Cardiac fibroblast (primary cell): Measurements from ENCODE around the gene C11orf42.
A peak's percentile ranks its signal among the peaks of the same experiment; 100 is the strongest.

Experiments used
- DNase-seq, 2 donors: peaks; one replicate each; pipeline versions ENCODE4 v3.0.0 to v3.0.0-alpha.2; 2010; ENCODE audit warnings: low read depth in 2 of 2
- H3K4me3 ChIP-seq, 2 donors: replicated peaks in 1 of 2; 1 replicate in 1 of 2; 2 replicates in 1 of 2; pipeline ENCODE4 v1.5.1; 2011; ENCODE audit warnings: low read depth in 2 of 2, low read length in 2 of 2, mild to moderate bottlenecking in 2 of 2, moderate library complexity in 1 of 2
- TF ChIP-seq, protein P1 (sequence below): IDR thresholded peaks from one replicate; pipeline ENCODE4 v1.5.1; 2011; ENCODE audit warnings: low read depth, mild to moderate bottlenecking, low read length, inconsistent platforms

C11orf42 gene

DNA sequence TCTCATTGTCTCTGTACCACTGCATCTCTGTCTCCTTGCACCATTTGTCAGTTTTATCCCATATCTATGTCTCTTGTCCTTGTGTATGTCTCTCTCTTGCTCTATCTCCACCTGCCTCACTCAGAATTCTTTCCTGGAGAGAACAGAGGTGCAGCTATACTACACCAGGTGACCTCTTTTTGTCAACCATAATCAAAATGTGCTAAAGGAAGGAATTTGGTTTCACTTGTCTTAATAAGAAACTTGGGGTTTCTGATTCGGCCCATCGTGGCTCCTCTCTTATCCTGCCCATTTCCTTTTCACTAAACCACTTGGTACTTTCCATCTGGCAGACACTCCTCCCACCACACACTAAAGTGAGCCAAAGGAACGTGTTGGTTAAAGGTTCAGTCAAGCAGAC, 2.0 kb upstream of the C11orf42 start:
- H3K4me3 ChIP-seq: no peak overlapping the region
- TF ChIP-seq, protein P1, sequence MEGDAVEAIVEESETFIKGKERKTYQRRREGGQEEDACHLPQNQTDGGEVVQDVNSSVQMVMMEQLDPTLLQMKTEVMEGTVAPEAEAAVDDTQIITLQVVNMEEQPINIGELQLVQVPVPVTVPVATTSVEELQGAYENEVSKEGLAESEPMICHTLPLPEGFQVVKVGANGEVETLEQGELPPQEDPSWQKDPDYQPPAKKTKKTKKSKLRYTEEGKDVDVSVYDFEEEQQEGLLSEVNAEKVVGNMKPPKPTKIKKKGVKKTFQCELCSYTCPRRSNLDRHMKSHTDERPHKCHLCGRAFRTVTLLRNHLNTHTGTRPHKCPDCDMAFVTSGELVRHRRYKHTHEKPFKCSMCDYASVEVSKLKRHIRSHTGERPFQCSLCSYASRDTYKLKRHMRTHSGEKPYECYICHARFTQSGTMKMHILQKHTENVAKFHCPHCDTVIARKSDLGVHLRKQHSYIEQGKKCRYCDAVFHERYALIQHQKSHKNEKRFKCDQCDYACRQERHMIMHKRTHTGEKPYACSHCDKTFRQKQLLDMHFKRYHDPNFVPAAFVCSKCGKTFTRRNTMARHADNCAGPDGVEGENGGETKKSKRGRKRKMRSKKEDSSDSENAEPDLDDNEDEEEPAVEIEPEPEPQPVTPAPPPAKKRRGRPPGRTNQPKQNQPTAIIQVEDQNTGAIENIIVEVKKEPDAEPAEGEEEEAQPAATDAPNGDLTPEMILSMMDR: no peak
- no peak for DNase-seq

DNA sequence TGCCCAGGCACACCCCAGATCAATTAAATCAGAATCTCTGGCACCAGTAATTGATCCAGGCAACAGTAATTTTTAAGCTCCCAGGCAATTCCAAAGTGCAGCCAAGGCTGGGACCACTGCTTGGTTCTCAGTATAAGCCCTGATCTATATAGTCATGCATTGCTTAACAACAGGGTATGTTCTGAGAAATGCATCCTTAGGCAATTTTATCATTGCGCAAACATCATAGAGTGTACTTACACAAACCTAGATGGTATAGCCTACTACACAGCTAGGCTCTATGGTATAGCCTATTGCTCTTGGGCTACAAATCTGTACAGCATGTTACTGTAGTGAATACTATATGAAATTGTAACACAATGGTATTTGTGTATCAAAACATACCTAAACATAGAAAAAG, 651 bp upstream of the C11orf42 start:
- DNase-seq: peak in 1 of 2 donors; percentile 21
- TF ChIP-seq, protein P1: no peak
- H3K4me3 ChIP-seq: no peak overlapping the region

DNA sequence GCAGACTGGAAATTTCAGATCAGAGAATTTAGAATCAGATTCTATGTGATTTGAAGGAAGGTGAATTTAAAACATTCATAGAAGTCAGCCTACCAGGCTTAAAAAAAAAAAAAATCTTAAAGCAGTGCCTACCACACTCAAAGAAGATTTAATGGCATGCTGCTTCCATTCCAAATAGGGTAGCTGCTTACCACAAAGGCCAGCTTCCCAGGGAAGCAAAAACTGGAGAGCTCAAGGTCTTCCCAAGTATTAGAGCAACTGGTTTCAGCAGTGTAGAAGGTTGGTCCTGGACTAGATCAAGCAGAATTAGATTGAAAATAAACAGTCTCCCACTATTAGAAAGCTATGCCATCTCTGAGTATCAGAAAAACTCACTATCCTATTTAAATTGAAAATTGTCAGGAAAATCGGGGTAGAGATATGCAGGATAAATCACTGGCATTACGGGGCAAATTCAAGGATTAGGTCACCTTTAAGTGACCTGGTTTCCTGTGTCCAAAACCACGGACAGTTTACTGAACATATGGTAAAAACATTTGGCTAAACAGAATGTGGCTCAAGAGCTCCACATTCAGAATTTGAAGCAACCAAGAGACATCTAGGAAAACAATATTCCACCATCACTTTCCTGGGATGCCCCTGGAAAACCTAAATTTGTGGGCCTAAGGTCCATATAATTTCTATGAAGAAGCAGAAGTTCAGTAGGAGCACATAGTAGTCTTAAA, 1.3 kb downstream of the C11orf42 start:
- DNase-seq: no peak
- TF ChIP-seq, protein P1: no peak
- H3K4me3 ChIP-seq: no peak overlapping the region

DNA sequence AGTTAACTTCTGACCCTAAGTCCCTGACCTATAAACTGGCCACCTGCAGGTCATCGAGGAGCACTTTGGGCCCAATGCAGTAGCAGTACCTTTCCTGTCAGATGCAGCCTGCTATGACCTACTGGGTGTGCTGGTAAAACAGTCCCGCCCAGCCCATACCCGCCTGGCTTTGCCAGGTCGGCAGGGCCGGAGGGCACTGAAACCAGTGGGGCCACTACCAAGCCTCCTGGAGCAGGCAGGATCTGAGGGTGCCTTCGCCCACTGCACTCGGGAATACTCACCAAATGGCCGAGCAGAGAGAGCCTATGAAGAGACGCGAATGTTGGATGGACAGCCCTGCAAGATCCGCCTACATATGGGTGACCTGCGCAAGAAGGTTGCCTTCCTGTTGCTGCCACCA, 4.4 kb downstream of the C11orf42 start:
- H3K4me3 ChIP-seq: no peak overlapping the region
- no peak for DNase-seq

DNA sequence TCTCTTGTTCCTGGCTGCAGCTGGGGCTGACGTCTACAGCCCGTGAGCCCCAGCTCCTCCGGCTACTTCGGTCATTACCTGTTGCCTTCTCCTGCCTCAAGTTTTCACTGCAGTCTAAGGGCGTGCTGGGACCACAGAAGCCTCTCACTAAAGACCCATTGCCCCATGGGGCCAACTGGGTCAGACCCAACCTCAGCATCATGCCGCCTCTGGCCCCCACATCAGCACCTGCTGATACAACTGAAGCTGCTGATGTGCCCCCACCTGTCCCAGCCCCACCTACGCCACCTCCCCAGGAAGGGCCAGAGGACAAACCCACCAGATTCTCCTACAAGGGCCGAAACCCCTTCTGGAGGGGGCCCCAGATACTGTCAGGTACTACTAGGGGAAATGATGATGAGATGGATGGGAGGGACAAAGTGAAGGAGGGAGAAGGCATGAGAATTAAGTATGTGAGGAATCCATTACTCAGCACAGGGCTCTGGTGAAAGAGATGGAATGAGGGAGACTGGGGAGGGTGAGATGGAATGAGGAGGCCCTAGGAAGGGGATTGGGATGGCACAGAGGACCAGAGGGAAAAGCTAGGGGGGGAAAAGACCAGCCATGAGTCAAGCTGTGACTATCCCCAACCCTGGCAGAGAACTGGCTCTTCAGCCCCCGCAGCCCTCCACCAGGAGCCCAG, 5.1 kb downstream of the C11orf42 start:
- H3K4me3 ChIP-seq: no peak overlapping the region
- TF ChIP-seq, protein P1: no peak
- DNase-seq: no peak

More for the DNA sequence above, 4.4 kb downstream of the C11orf42 start:
- TF ChIP-seq, protein P1: no peak

DNA sequence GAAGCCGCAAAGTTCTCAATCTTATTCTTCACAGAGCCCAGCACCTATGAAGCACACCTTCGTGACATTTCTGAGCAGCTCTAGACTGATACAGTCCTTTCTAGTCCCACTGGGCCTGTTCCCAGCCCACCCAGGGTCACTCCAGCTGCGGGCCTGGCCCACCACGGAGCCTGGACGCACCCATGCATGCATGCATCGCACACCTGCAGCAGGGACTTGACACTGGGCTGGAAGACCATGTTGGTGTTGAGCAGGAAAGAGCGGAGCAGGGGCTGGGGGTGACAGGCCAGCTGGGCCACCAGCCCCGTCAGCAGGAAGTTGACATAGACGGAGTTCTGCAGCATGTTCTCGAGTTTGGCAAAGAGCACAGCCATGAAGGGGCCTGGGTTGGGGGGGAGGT, 9.2 kb downstream of the C11orf42 start:
- H3K4me3 ChIP-seq: no peak overlapping the region
- TF ChIP-seq, protein P1: no peak
- no peak for DNase-seq

DNA sequence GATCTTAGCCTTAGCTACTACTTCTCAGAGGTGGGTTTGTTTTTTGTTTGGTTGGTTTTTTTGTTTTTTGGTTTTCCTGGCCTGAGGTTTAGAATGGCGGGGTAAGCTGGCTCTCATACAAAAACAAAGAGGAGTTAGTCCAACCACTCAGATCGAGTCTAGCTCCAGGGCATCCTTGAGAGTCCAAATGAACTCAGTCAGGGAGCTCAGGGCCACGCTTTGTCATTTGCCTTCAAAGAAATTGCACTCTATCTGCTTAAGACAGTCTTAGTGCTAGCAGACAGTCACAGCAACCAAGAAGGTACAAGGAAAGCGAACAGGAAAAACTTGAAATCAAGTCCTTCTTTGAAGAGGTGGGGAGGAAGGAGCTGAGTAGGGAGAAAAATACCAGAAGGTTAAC, 11.1 kb downstream of the C11orf42 start:
- no peak for DNase-seq
- TF ChIP-seq, protein P1: no peak
- no peak overlapping the region for H3K4me3 ChIP-seq
